ENCODE data around the gene GRK4. TPM values are rescaled to one million over a fixed set of nuclear protein-coding genes. Genes with fewer than 3 reads are reported as not detected.

Gene GRK4
- total and polyA plus RNA-seq, 2 of the 8 experiments (the other 6 are each of a cell fraction or from before 2014, with no cell fraction given), result 0.77 to 1.8 TPM

DNA sequence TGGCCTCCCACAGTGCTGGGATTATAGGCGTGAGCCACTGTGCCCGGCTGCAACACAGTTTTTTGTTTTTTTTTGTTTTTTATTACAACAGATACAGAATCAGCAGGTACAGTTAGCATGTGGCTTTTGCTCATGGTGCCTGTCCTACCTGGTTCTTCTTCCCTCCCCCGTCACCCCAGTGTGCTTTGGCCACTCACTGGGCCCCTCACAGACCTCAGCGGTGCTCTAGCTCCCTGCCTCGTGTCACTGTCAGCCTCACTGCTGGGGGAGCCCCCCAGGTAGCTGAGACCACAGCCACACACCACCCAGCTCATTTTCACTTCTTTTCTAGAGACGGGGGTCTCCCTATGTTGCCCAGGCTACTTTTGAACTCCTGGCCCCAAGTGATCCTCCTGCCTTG is 72.3 kb downstream of the GRK4 start:
- Histone ChIP-seq H3K36me3 (ENCODE audit: control insufficient read depth in 2 of 4, insufficient read depth in 4 of 4, low read length in 3 of 4) (no peaks in the 10 kb centered on the region), H3K4me2 (ENCODE audit: insufficient read depth in 1 of 2, low read depth in 2 of 2, low read length in 2 of 2) (no peak overlapping the region), H2BK20ac (ENCODE audit: low read length) (no peak overlapping the region), H3K56ac (replicated peaks; ENCODE audit: insufficient read length, low read depth, low read length) (no peak overlapping the region), H3K79me1 (ENCODE audit: low read depth, low read length) (no peaks in the 10 kb centered on the region), H4K20me1 (replicated peaks in 1 of 2; ENCODE audit: control insufficient read depth in 1 of 2, insufficient read depth in 2 of 2, low read length in 2 of 2) (no peaks in the 10 kb centered on the region), H3K9ac (replicated peaks in 1 of 4; ENCODE audit: extremely low read depth in 1 of 4, low read depth in 3 of 4, low read length in 3 of 4) (no peak overlapping the region), H3K27ac (ENCODE audit: low read depth, low read length) (no peak overlapping the region), H3K27me3 (replicated peaks in 1 of 4; ENCODE audit: control insufficient read depth in 3 of 4, extremely low read depth in 1 of 4, insufficient read depth in 3 of 4, low read length in 3 of 4) (no peaks in the 10 kb centered on the region; a peak in 2 of 7 replicates), H3K4ac (replicated peaks; ENCODE audit: insufficient read length, low read depth, low read length) (no peak overlapping the region), H3K4me1 (replicated peaks in 1 of 4; ENCODE audit: control insufficient read depth in 3 of 4, insufficient read depth in 4 of 4, low read length in 3 of 4) (no peaks in the 10 kb centered on the region), H3K14ac (ENCODE audit: insufficient read length) (no peak overlapping the region), H3K23me2 (ENCODE audit: low read depth, low read length) (no peaks in the 10 kb centered on the region), H3K4me3 (ENCODE audit: extremely low read depth in 1 of 4, insufficient read depth in 2 of 4, low read depth in 3 of 4, low read length in 4 of 4) (no peak overlapping the region), H3K79me2 (ENCODE audit: control insufficient read depth in 1 of 2, insufficient read depth in 2 of 2, low read length in 2 of 2) (no peaks in the 10 kb centered on the region), H4K5ac (ENCODE audit: insufficient read length, low read depth, low read length) (no peak overlapping the region), H3K23ac (ENCODE audit: insufficient read length) (no peak overlapping the region), H3K9me3 (ENCODE audit: insufficient read depth in 2 of 2, low read depth in 1 of 2, low read length in 1 of 2) (no peaks in the 10 kb centered on the region), H4K8ac (ENCODE audit: extremely low read depth, insufficient read depth, low read length) (no peak overlapping the region), H2BK15ac (ENCODE audit: low read length) (no peak overlapping the region), H2AFZ (ENCODE audit: low read length) (no peak overlapping the region), H2BK120ac (replicated peaks; ENCODE audit: low read depth, low read length) (no peak overlapping the region), H2AK5ac (ENCODE audit: low read depth, low read length) (no peak overlapping the region), H2BK5ac (ENCODE audit: low read depth, low read length) (no peak overlapping the region), H3K18ac (ENCODE audit: extremely low read depth, low read length) (no peak overlapping the region), H4K91ac (replicated peaks; ENCODE audit: insufficient read length, low read length) (no peak overlapping the region), H2BK12ac (ENCODE audit: low read depth, low read length) (no peak overlapping the region)
- 94% methylated on average over 6 of the region's 6 CpGs; no CpG with 5 or more reads in 1 of the 2 experiments for WGBS, 2 experiments (ENCODE audit: extremely low coverage in 1 of 2, insufficient coverage in 1 of 2, insufficient read length in 1 of 2, insufficient replicate concordance in 2 of 2, low coverage in 1 of 2, low lambda C conversion rate in 2 of 2, missing lambda C conversion rate in 1 of 2)
- FAIRE-seq (no peak), DNase-seq (ENCODE audit: low read depth in 1 of 2, low spot score in 2 of 2) (no peak)
- POLR2A ChIA-PET (ENCODE audit: partially characterized antibody), result interaction anchor here (0.7 kb wide), 1 partner anchor 11 kb away, joined by 3 read pairs; no protein-coding TSS in a partner anchor
- CTCF ChIA-PET (ENCODE audit: partially characterized antibody), result interaction anchor here (1.4 to 12.5 kb wide), 7 partner anchors 12 to 62 kb away, joined by 3 to 89 read pairs (median 5); no protein-coding TSS in a partner anchor
- TF ChIP-seq KDM5A (IDR thresholded peaks at IDR 0.05; ENCODE audit: low read length) (no peak), RBBP5 (IDR thresholded peaks at IDR 0.05; ENCODE audit: borderline replicate concordance, low read depth, low read length) (no peak), FOSL1 (IDR thresholded peaks at IDR 0.05; ENCODE audit: insufficient read depth, low read depth, low read length) (no peak), KDM1A (IDR thresholded peaks at IDR 0.05; ENCODE audit: borderline replicate concordance, low read length) (no peak), BACH1 (IDR thresholded peaks at IDR 0.05; ENCODE audit: low read length) (no peak), ATF3 (IDR thresholded peaks at IDR 0.05; ENCODE audit: insufficient read depth, low read depth, low read length) (no peak), CBX8 (IDR thresholded peaks at IDR 0.05; ENCODE audit: borderline replicate concordance, low read depth, low read length) (no peak), SP2 (IDR thresholded peaks at IDR 0.05; ENCODE audit: low read length) (no peak), ZNF274 (IDR thresholded peaks at IDR 0.05; ENCODE audit: borderline replicate concordance, extremely low read depth, low read length) (no peak), MAFK (IDR thresholded peaks at IDR 0.05; ENCODE audit: low read depth, low read length) (no peak), EP300 (IDR thresholded peaks at IDR 0.05; ENCODE audit: borderline replicate concordance in 1 of 2, low read depth in 2 of 2, low read length in 2 of 2) (no peak), CTBP2 (IDR thresholded peaks at IDR 0.05; ENCODE audit: borderline replicate concordance, insufficient read depth, insufficient read length, low read length) (no peak), GTF2F1 (IDR thresholded peaks at IDR 0.05; ENCODE audit: borderline replicate concordance, low read depth, low read length) (no peak), SIX5 (IDR thresholded peaks at IDR 0.05; ENCODE audit: low read depth, low read length) (no peak)
